Measurements from ENCODE around the gene DNHD1. TPM values are rescaled to one million over a fixed set of nuclear protein-coding genes. Genes with fewer than 3 reads are reported as not detected.
A peak's percentile ranks its signal among the peaks of the same experiment; 100 is the strongest.

The DNHD1 gene
- total and polyA plus RNA-seq, 9 of the 15 experiments (the other 6 are each of a cell fraction or from before 2014, with no cell fraction given): 0.82 to 9.7 (median 3.8) TPM

DNA sequence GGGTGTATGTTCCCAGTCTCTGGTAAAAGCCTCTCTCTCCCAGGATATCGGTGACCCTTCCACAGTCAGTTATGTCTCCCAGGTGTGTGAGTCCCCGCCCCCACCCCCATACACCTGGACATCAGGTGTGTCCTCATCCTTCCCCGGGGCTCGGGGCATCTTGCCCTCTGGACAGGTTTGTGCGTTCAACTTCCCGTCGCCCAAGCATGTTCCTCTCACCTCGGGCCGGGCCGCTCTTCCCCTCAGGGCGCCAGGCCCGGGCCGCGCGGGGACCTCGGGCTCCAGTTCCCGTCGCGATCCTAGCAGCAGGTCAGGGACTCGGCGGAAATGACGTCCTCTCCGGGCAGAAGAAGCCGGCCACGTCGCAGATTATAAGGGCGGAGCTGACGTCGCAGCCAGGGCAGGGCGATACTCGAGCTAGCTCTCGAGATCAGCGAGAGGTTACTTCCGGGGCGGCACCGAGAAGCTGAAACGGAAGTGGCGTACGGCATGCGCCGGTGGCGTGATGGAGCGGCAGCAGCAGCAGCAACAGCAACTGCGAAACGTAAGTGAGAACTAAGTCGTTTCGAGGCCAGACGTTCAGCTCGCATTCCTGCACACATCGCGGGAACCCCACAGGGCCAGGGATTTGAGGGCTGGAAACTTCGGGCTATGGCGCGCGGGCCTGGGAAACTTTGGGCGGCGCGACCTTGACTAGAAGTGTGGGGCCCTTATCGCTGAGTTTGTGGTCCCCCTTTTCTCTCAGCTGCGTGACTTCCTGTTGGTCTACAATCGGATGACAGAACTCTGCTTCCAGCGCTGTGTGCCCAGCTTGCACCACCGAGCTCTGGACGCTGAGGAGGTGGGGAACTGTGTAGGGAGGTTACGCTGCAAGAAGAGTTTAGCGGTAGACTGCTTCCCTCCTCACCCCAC is 15.8 kb upstream of the DNHD1 start, which contains the start of the genes ARFIP2 and TIMM10B (continued):
- no peak for TF ChIP-seq GTF2B (IDR thresholded peaks at IDR 0.05; ENCODE audit: extremely low read depth, insufficient read length)
- no peak for TF ChIP-seq CEBPB (tag; IDR thresholded peaks at IDR 0.05)
- no peak for TF ChIP-seq MAFG (tag; conservative IDR thresholded peaks at IDR 0.05)
- no peak for TF ChIP-seq MECOM (CRISPR knock-in tag; IDR thresholded peaks at IDR 0.05)
- TF ChIP-seq MCM5 (IDR thresholded peaks at IDR 0.05; ENCODE audit: low read depth): no peak
- TF ChIP-seq CHD1 (IDR thresholded peaks at IDR 0.05; ENCODE audit: low read length): peak; percentile 76
- TF ChIP-seq ZNF124 (CRISPR knock-in tag; IDR thresholded peaks at IDR 0.05): no peak
- no peak for TF ChIP-seq FOXJ3 (CRISPR knock-in tag; IDR thresholded peaks at IDR 0.05)
- no peak for TF ChIP-seq GTF2A2 (tag; IDR thresholded peaks at IDR 0.05)
- TF ChIP-seq HNRNPK (IDR thresholded peaks at IDR 0.05; ENCODE audit: low read depth, low read length, poor library complexity, severe bottlenecking): no peak
- TF ChIP-seq HDAC3 (IDR thresholded peaks at IDR 0.05; ENCODE audit: borderline replicate concordance, partially characterized antibody): peak; percentile 59
- TF ChIP-seq NR1H2 (CRISPR knock-in tag; IDR thresholded peaks at IDR 0.05): no peak; the same call in 1 of the 2 replicates
- TF ChIP-seq HMG20B (CRISPR knock-in tag; IDR thresholded peaks at IDR 0.05): no peak
- no peak for TF ChIP-seq CBX3 (IDR thresholded peaks at IDR 0.05; ENCODE audit: borderline replicate concordance in 1 of 2, low read length in 2 of 2)
- TF ChIP-seq PHB2 (IDR thresholded peaks at IDR 0.05; ENCODE audit: low read depth): 0 out of 2 replicates have a peak, but pooled peaks have one; percentile 12
- TF ChIP-seq, protein P1, sequence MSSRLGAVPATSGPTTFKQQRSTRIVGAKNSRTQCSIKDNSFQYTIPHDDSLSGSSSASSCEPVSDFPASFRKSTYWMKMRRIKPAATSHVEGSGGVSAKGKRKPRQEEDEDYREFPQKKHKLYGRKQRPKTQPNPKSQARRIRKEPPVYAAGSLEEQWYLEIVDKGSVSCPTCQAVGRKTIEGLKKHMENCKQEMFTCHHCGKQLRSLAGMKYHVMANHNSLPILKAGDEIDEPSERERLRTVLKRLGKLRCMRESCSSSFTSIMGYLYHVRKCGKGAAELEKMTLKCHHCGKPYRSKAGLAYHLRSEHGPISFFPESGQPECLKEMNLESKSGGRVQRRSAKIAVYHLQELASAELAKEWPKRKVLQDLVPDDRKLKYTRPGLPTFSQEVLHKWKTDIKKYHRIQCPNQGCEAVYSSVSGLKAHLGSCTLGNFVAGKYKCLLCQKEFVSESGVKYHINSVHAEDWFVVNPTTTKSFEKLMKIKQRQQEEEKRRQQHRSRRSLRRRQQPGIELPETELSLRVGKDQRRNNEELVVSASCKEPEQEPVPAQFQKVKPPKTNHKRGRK (tag; IDR thresholded peaks at IDR 0.05): no peak
- peak; percentile 80 for TF ChIP-seq PHF20 (IDR thresholded peaks at IDR 0.05; ENCODE audit: partially characterized antibody)
- no peak for TF ChIP-seq BMI1 (IDR thresholded peaks at IDR 0.05; ENCODE audit: low read length)
- TF ChIP-seq ZNF740 (CRISPR knock-in tag; IDR thresholded peaks at IDR 0.05): peak; percentile 18
- TF ChIP-seq ZNF740 (tag; IDR thresholded peaks at IDR 0.05): no peak
- no peak for TF ChIP-seq CBFA2T2 (conservative IDR thresholded peaks at IDR 0.05)
- no peak for TF ChIP-seq ZNF77 (CRISPR knock-in tag; IDR thresholded peaks at IDR 0.05)
- no peak for TF ChIP-seq ZNF766 (CRISPR knock-in tag; conservative IDR thresholded peaks at IDR 0.05)
- TF ChIP-seq TEAD1 (CRISPR knock-in tag; IDR thresholded peaks at IDR 0.05): 0 out of 4 replicates have a peak, but pooled peaks of 1 of the 2 experiments have one; percentile 13
- TF ChIP-seq, protein P2, sequence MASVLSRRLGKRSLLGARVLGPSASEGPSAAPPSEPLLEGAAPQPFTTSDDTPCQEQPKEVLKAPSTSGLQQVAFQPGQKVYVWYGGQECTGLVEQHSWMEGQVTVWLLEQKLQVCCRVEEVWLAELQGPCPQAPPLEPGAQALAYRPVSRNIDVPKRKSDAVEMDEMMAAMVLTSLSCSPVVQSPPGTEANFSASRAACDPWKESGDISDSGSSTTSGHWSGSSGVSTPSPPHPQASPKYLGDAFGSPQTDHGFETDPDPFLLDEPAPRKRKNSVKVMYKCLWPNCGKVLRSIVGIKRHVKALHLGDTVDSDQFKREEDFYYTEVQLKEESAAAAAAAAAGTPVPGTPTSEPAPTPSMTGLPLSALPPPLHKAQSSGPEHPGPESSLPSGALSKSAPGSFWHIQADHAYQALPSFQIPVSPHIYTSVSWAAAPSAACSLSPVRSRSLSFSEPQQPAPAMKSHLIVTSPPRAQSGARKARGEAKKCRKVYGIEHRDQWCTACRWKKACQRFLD (CRISPR knock-in tag; IDR thresholded peaks at IDR 0.05): no peak
